Fibroblast of the aortic adventitia (primary cell): Measurements from ENCODE around the gene ITGA8. TPM values are rescaled to one million over a fixed set of nuclear protein-coding genes. Genes with fewer than 3 reads are reported as not detected.
A peak's percentile ranks its signal among the peaks of the same experiment; 100 is the strongest.

Experiments used
- DNase-seq: peaks from one replicate; pipeline ENCODE4 v3.0.0-alpha.2; 2010; ENCODE audit warnings: low read depth
- H3K4me3 ChIP-seq: 2 replicates; pipeline ENCODE4 v1.5.1; 2011; ENCODE audit warnings: low read depth, mild to moderate bottlenecking, control low read depth, low read length, moderate library complexity
- CTCF ChIP-seq: IDR thresholded peaks from 2 replicates; pipeline ENCODE4 v1.5.1; 2011; ENCODE audit warnings: mild to moderate bottlenecking, low read length, control low read depth, inconsistent platforms; ENCODE audit not compliant: insufficient read depth
- total RNA-seq: library from RNA; depleted of rRNA; stranded (reverse); fragments of >200 nt; gene quantifications from 2 replicates; pipeline ENCODE4 v1.2.3, GENCODE V29; 2012; ENCODE audit warnings: low replicate concordance

Gene ITGA8
- total RNA-seq, 1 donor: 38.5 TPM

- no peak overlapping the region for H3K4me3 ChIP-seq
- no peak for TF ChIP-seq CTCF
- no peak for DNase-seq
These were observed 35.2 kb upstream of the ITGA8 start for GRCh38 chr10:15754937-15755336.

- H3K4me3 ChIP-seq: no peak overlapping the region
- TF ChIP-seq CTCF: no peak
- no peak for DNase-seq
These were observed 31.3 kb upstream of the ITGA8 start for GRCh38 chr10:15751046-15751445.

- no peak for DNase-seq
- H3K4me3 ChIP-seq: no peak overlapping the region
- no peak for TF ChIP-seq CTCF
These were observed 28.4 kb upstream of the ITGA8 start for GRCh38 chr10:15748126-15748525.

GRCh38 chr10:15747632-15748031, 27.9 kb upstream of the ITGA8 start:
- no peak for DNase-seq
- TF ChIP-seq CTCF: no peak
- no peak overlapping the region for H3K4me3 ChIP-seq

GRCh38 chr10:15745751-15746150, 26.0 kb upstream of the ITGA8 start:
- DNase-seq: peak; percentile 95
- no peak overlapping the region for H3K4me3 ChIP-seq
- TF ChIP-seq CTCF: no peak

GRCh38 chr10:15744217-15744865, 24.6 kb upstream of the ITGA8 start:
- peak; percentile 57 for DNase-seq
- H3K4me3 ChIP-seq: no peak overlapping the region
- TF ChIP-seq CTCF: peak; percentile 48

GRCh38 chr10:15743443-15743842, 23.7 kb upstream of the ITGA8 start:
- no peak for TF ChIP-seq CTCF
- DNase-seq: no peak
- no peak overlapping the region for H3K4me3 ChIP-seq
